B cell (primary cell): Measurements from ENCODE around the gene TRIM17.

Source experiments
- CTCF ChIP-seq: fragments of 200-600 bp; IDR thresholded peaks from one replicate; pipeline ENCODE4 v1.8.0; 2022; ENCODE audit warnings: antibody characterized with exemption, mild to moderate bottlenecking
- EZH2 ChIP-seq: IDR thresholded peaks from 2 replicates; pipeline ENCODE4 v1.6.1; 2012; ENCODE audit warnings: borderline replicate concordance, low read depth, mild to moderate bottlenecking, moderate library complexity, low read length; ENCODE audit not compliant: insufficient read depth, poor library complexity, severe bottlenecking

GRCh38 chr1:228450200-228450599 is 33.5 kb upstream of the TRIM17 start:
- TF ChIP-seq CTCF (no peak), EZH2 (no peak)
